GM18508 (cell line): ENCODE data around the gene CNPY4.

ENCODE experiments used
- ATAC-seq: cut with Tn5 transposase; IDR thresholded peaks from one replicate; pipeline ENCODE4 v1.9.1; 2021; ENCODE audit warnings: moderate number of reproducible peaks; ENCODE audit not compliant: insufficient read depth, unreplicated experiment

The CNPY4 gene

DNA sequence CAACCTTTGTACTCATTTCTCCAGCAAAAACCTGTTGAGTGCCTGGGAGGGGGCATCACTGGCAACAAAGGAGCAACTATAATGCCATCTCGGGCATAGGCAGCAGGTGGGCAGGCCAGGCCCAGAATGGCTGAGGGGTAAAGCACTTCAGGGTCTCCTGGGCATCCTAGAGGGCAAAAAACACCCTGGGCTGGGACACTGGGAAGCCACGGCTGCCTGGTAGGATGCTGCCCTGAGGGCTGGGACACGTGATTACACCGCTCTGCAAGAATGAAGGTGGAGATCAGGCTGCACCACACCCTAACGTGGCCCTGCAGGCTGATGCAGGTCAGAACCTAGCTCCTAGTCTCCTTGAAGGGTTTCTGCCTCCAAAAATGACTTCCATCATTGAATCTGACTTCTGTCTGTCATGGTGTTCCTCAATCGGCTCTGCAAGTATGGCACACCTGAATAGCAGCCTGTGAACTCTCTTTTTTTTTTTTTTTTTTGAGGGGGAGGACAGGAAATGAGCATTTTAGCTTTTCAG, 43.6 kb downstream of the CNPY4 start:
- no peak for ATAC-seq

DNA sequence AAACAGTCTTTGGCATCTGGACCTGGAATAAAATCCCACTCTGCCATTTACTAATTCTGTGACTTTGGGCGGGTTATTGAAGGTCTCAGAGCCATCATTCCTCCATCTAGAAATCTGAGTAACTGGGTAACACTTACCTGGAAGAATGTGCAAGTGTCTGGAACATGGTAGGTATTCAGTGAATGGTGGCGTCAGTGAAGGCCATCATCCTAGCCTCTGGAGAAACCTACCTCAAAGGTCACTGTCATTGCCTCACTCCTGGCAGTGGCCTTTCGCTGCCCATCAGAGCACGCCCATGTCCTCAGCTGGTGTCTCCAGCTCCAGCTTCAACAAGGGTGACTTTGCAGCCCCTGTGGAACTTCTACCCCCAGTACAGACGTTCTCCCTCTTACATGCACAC, 44.4 kb downstream of the CNPY4 start:
- no peak for ATAC-seq

- ATAC-seq, result no peak
Observed at GRCh38 chr7:100166317-100166940, 47.0 kb downstream of the CNPY4 start.

DNA sequence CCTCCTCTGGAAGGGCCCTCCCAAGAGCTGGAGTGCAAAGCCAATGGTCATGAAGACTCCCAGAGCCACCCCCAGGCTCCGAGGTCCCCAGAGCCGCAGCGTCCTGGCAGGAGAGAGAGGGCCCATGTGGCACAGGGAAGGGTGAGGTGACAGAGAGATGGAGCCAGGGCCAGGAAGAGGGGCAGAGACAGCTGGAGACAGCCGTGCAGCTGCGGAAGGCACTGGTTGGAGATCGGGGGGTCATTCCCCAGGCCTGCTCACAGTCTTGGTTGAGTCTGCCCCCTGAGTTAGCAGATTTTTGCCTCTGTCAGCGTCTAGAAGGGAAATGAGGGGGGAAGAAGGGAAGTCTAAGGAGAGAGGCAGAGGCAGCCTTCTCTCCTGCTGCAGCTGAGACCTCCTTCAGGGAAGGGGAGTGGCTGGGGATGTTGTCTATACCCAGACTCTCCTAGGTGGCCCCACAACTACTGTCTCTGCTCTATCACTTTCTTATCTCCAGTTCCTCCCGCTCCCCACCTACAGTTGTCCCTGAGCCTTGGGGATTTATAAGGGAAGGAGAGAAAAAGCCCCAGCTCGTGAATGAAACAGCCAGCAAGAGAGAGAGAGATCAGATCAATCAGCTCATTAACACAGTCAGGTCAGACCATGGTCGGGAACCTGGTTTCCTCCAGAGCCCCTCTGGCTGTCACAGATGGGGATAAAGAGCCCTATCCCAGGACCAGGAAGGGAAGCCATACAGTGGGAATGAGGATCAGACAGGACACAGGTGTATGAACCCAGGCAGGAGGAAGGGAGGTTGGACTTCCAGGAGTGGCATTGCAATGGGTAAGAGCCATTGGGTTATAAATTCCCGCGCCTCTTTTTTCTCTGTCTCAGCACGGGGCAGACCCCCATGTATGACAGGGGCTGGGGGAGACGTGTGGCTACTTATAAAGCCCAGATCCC, 47.8 kb downstream of the CNPY4 start:
- ATAC-seq, result no peak

- ATAC-seq, result no peak
Observed at GRCh38 chr7:100167912-100168323, 48.5 kb downstream of the CNPY4 start.

GRCh38 chr7:100169147-100169850, 49.9 kb downstream of the CNPY4 start:
- ATAC-seq, result no peak

DNA sequence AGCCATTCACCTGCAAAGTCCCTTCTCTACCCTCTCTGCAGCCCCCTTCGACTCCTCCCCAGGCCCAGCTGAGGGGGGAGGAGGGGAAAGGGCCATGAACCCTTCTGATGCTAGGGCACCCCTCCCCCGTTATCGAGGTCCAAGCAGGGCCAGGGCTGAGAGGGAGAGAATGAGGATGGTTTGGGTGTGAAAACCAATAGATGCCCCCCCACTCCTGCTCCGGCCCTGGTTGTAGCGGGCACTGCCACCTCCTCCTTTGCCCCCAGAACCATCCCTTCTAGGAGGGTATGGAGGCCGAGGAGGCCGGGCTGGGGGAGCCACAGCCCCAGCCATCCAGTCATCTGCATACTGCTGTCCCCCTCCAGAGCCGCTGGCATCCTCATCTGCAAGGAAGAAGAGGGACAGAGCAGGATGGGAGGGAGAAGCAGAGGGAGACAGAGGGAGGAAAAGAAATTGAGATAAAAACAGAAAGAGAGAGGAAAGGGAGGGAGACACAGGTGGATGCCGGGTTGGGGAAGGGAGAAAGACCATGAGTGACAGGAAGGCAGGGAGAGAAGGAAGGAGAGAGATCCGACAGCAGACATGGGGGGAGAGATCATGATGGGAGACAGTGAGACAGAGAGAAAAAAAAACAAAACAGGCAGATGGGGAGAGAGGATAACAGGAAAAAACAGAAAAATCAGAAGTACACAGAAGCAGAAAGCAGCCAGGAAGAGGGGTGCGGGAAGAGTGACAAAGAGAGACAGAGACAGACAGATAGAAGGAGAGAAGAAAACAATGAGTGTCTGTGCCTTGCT, 50.9 kb downstream of the CNPY4 start:
- ATAC-seq, result no peak

GRCh38 chr7:100171087-100171681, 51.8 kb downstream of the CNPY4 start:
- no peak for ATAC-seq

- no peak for ATAC-seq
Observed at GRCh38 chr7:100171840-100172239, 52.4 kb downstream of the CNPY4 start.

DNA sequence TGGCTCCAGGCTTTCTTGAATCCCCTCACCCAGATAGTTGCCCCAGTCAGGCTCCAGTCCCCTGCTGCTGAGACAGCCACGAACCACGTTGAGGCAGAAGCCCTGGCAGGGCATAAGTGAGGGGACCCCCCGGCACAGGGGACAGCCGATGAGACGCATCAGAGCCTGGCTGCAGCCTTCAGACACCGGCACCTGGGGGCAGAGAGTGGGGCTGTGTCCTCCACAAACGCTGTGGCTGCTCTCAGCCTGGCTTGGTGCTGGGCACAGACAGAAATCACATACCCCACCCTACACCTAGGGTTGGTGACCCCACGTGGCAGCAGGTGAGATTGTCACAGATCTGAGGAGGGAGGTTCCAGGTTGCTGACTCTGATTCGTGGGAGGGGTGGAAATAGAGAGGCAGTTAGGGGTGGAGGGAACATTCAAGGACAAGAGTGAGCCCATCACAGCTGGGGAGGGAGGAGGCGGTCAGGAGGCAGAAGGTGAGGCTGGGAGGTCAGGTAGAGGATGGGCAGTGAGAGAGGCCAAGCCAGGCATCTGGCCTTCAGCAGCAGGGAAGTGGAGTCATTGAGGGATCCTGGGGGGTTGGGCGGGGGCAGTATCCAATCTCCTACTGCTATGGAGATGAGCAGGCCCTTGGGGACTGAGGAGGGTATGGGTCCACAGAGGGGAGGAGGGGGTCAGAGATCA, 54.5 kb downstream of the CNPY4 start:
- ATAC-seq, result no peak

GRCh38 chr7:100174582-100174981, 55.1 kb downstream of the CNPY4 start:
- ATAC-seq, result no peak
